Raji (cell line): ENCODE results near the gene RNMT.

Experiments used
- POLR2A ChIP-seq: IDR thresholded peaks from 2 replicates; pipeline ENCODE4 v1.6.1; 2011; ENCODE audit warnings: low read depth, low read length, control low read depth; ENCODE audit not compliant: insufficient read depth

The RNMT gene

GRCh38 chr18:13800505-13801259 is 74.2 kb downstream of the RNMT start:
- TF ChIP-seq POLR2A: no peak

DNA sequence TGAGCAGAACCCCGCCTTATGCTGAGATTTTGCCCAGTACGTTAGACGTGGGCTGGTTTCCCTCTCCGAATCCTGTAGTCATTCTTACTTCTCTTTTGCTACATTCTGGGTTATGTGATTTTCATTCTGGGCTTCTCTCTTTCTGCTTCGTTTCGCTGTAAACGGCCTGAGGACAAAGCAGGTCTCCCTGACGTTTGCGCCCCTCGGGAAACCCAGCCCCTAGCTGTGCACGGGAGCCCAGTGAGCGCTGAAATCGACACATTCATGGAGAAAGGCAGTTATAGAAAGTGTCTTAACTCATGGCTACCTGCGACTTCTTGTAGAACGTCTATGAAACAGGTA is 74.8 kb downstream of the RNMT start:
- TF ChIP-seq POLR2A: no peak

- no peak for TF ChIP-seq POLR2A
These were observed 77.8 kb downstream of the RNMT start for GRCh38 chr18:13804305-13804704.

DNA sequence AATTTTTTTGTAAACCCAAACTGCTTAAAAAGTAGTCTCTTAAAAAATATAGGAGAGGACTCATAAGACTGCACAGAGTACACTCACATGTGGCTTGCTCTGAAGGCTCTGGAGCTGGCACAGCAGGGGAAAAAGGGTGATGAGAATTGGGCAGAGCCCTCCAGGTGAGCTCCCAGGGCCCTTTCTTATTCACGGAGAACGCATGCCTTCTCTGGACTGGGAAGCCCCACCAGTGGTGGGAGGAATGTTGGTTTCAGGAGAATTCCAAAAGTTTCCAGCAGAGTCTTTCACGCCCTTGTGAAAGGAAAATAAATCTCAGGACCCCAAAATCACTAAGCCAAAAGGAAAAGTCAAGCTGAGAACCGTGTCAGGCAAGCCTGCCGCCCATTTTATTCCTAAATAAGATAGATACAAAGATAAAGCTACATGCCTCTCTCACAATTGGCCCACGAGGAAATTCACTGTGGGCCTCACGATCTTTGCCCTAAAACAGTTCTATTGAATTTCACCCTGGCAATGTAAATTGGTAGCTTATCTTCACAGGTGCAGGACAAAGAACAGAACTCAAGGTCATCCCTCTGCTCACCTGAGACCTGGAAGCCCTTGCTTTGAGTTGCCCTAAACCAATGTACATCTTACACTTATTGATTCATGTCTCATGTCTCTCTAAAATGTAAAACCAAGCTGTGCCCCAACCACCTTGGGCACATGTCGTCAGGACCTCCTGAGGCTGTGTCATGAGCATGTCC is 82.0 kb downstream of the RNMT start:
- TF ChIP-seq POLR2A: no peak

DNA sequence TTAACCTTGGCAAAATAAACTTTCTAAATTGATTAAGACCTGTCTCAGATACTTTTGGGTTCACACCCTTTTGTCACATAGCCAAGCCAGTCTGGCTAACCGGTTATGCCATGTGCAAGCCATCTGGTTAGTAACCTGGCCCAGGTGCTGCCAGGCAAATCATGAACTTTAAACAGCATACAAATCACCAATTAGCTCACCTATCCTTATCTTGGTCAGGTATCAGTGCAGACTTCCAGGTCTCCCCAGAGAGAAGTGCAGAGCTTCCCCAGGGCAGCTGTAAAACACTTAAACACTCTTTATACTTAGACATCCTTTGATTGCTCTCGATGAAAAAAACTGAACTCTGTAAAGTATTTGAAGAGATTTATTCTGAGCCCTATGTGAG is 82.6 kb downstream of the RNMT start:
- no peak for TF ChIP-seq POLR2A

DNA sequence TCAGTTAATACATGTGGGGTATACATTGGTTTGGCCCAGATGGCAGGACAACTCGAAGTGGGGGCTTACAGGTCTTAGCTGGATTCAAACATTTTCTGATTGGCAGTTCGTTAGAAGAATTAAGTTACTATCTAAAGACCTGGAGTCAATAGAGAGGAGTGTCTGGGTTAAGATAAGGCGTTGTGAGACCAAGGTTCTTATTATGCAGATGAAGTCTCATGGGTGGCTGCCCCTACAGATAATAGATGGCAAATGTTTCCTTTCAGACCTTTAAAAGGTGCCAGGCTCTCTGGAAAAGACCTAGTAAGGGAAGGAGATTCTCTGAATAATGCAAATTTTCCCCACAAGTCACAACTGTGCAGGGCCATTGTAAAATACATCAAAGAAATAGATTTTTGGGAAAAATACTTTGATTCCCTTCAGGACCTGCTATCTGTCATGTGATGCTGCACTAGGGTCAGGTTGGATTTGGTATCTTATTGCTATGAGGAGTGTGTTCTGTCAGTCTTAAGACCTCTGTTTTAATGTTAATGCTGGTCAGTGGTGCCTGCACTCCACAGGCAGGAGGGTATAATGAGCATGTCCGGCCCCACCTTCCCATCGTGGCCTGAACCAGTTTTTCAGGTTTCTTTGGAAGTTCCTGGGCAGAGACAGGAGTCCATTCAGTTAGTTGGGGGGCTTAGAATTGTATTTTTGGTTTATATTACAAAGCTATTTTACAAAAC is 83.2 kb downstream of the RNMT start:
- TF ChIP-seq POLR2A: no peak

GRCh38 chr18:13810950-13811485 is 84.5 kb downstream of the RNMT start:
- no peak for TF ChIP-seq POLR2A

DNA sequence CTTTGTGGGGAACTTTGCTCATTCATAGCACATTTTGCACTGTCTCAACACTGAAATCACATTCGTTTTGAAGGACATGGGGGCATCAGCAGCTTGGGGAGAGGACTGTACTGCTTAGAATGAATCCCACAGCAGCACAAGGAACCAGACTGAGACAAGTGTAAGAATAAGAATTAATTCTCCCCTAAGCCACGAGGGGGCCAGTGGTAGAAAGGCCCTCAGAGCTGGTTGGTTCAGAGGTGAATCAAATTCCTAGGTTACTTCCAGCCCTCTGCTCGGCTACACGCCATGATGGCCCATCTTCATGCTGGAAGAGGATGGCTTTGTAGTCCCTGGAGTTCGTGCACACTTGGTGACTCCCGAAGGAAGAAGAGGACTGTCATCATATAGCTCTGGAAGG is 85.5 kb downstream of the RNMT start:
- TF ChIP-seq POLR2A: no peak

GRCh38 chr18:13813271-13813849 is 86.9 kb downstream of the RNMT start:
- TF ChIP-seq POLR2A: no peak
